GM12865 (cell line): ENCODE results near the gene RBMS1.
A peak's percentile ranks its signal among the peaks of the same experiment; 100 is the strongest.

Experiments
- DNase-seq: peaks from one replicate; pipeline ENCODE4 v3.0.0; 2010; ENCODE audit warnings: low read depth
- H3K4me3 ChIP-seq: 2 replicates; pipeline ENCODE4 v1.5.1; 2011; ENCODE audit warnings: mild to moderate bottlenecking, low read depth, low read length, control low read depth
- CTCF ChIP-seq: IDR thresholded peaks from 2 replicates; pipeline ENCODE4 v1.5.1; 2011; ENCODE audit warnings: low read length, control low read depth, low read depth, inconsistent platforms; ENCODE audit not compliant: insufficient read depth; ENCODE audit errors: missing control alignments

Gene RBMS1

DNA sequence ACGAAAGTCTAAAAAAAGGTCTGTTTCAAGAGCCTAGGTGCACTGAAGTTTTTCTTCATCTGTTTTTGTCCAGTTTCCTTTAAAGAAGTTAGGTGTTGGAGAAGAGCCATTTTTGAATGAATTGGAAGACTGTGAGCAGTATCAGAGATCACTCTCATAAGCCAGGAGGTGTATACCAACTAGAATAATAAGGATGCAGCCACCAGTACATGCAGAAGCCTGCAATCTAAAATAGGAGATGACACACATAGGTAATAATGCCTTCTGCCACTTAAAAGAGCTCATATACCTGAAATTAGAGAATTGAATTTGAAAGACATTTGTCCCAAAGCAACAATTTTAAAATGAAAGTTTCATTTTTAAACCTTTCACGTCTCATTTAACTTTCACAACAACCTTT, 81.7 kb downstream of the RBMS1 start:
- no peak for TF ChIP-seq CTCF
- DNase-seq, result no peak

GRCh38 chr2:160411167-160411566, 82.4 kb downstream of the RBMS1 start:
- H3K4me3 ChIP-seq, result no peak overlapping the region
- TF ChIP-seq CTCF, result no peak
- peak; percentile 15 for DNase-seq

More for the DNA sequence above, 81.7 kb downstream of the RBMS1 start:
- H3K4me3 ChIP-seq, result no peak overlapping the region

DNA sequence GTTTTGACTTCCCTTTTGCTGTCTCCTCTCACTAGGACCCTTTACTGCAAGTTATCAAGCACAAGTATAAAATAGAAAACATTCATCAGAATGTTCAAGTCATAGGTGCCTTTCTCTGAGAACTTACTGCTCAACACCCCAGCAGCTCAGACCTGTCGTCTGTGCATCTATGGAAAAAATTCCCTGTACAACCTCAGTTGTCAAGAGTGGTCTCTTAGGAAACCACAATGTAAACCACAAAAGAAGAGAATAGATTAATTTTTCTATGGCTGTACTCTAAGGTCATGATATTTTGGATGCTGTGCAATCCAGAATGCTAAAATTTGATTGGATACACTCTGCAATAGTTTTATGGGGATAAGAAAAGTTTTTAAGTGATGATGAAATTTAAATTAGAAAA, 84.1 kb downstream of the RBMS1 start:
- no peak overlapping the region for H3K4me3 ChIP-seq
- DNase-seq, result no peak
- no peak for TF ChIP-seq CTCF

GRCh38 chr2:160408959-160409291, 84.7 kb downstream of the RBMS1 start:
- no peak for DNase-seq
- TF ChIP-seq CTCF, result no peak
- H3K4me3 ChIP-seq, result no peak overlapping the region

- no peak overlapping the region for H3K4me3 ChIP-seq
- DNase-seq, result no peak
Observed at GRCh38 chr2:160408173-160408958, 85.2 kb downstream of the RBMS1 start.

DNA sequence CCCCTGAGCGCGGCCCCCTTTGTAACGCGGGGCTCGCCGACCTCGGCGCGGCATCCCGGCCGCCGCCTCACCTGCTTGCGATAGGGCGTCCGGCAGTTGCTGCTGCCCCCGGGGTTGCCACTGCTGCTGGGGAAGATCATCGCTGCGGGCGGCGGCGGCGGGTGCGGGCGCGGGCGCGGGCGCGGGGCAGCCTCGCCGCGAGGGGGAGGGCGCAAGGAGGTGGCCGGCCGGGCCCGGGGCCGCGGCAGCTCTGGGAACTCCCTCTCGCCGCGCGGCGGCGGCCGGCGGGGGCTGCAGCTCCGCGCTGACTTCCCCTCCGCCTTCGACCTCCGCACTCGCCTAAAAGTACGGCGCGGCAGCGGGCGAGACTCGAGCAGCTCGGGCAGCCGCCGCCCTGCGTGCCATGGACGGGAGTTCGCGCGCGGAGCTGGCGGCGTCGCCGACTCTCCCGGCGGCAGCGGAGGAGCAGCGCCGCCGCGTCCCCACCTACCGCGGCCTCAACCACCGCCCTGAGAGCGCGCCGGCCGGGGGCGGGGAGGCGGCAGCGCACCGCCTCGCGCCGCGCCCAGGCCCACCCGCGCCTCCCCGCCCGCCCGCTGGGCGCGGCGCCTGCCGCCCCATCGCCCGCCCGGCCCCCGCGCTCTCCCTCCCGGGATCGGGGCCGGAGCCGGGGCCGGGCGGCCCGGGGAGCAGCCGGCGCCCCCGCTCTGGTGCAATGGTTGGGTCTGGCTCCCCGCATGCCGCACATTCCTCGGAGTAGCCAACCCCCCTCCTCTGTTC, 86.0 kb downstream of the RBMS1 start:
- no peak for TF ChIP-seq CTCF
- DNase-seq, result peak; percentile 46
- peak overlapping the region; percentile 50 for H3K4me3 ChIP-seq

More at GRCh38 chr2:160408173-160408958, 85.2 kb downstream of the RBMS1 start:
- no peak for TF ChIP-seq CTCF
